Activated CD4-positive, alpha-beta T cell treated with anti-CD3 and anti-CD28 coated beads, Interleukin-2, amount 50 U/mL, for 4 hours (primary cell): ENCODE results near the gene CDK18.

Experiments
- DNase-seq, 2 experiments: peaks; one replicate each; pipeline ENCODE4 v3.0.0-alpha.2; 2020

CDK18 gene

DNA sequence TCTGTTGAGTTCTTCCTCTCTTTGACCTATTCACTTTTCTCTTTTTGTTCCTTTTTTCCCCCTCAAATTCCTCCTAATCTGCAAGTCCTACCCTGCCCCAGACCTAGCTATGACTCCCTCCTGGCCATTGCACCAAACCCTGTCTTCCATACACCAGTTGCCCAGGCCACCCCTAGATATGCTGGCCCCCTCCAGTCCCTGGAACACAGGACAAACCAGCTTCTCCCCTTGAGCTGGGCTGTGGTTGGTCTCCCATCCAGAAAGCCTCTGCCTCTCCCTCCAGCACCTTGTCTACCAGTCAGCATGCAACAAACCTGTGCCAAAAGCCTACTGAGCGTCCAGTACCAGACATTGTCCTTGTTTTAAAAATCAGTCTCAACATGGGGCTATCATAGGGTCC is 68.0 kb downstream of the CDK18 start:
- no peak for DNase-seq

DNA sequence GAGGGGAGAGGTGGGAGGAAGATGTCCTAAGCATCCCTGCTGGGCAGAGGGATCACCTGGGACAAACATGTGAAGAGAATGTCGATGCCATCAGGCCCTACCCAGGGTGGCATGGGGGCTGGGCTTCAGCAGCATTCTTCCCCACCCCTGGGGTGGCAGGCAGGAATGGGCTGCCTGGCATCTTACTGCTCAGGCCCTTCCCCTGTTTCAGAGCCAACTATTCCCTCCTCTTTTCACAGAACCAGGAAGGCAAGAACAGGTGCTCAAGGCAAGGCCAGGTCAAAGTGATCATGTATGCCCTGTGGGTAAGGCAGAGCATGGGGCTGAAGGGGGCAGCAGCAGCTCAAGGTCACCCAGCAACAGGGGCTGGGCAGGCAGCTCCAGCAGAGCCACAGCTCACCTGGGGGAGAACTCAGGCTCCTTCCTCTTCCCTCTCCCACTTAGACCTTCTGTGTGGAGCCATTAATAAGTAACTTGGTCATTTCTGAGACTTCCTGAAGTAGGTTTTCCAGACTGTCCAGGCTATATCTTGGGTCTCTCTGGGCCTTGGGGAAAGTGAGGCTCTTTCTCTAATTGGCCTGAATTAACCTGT is 70.9 kb downstream of the CDK18 start:
- no peak for DNase-seq

DNA sequence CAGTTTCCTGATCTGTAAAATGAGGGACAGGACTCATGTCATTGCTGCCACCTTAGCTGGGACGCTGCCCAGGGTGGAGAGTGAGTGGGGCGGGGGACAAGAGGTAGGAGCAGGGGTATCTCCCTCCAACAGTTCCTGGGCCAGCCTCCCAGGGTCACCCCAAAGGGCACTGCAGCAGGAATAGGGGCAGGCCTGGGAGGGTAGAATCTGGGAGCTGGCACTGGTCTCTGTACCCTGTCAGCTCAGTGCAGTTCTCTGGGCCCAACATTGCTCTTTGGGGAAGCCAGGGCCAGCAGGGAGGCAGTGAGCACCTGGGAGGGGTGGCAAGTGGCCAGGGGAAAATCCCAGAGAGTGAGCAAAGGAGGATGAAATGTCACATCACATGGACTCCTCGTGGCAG is 71.5 kb downstream of the CDK18 start:
- no peak for DNase-seq

DNA sequence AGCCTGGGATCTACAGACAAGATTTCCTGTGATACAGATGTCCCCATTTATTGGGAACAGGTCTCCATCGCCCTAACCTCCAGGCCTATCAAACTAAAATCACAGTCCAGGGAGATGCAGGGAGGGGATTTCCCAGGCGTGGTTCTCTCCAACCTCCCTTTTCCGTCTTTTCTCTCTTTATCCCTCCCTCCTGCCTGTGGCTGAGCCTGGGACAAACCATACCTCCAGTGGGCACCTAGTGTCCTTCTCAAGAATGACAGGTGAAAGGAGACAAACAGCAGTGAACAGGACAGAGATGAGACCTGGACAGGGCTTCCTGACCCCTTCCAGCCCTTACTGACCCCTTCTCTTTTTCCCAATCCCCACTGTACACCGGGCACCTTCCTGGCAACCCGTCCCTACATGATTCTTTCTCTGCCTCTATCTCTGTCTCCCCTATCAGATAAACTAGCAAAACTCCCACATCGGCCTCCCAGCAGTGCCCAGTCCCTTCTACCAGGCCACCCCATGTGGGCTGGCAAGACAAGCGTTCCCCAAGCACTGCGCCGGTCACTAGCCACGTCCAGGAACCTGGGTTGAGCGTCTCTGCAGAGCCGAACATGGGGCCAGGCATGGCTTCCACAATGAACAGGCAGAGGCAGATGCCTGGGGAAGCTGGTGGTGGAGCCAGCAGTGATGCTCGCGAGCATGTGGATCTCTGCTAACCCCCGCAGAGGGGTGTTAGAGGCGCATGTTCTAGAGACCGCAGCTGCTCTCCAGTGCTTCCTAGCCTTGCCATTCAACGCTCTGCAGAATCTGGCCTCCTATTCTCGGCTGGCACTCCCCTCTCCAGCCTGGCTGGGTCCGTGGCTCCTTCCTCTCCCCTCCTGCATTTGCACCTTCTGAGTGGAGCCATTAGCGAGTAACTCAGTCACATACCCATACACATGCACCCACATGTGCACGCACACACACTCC is 72.6 kb downstream of the CDK18 start:
- DNase-seq = no peak

DNA sequence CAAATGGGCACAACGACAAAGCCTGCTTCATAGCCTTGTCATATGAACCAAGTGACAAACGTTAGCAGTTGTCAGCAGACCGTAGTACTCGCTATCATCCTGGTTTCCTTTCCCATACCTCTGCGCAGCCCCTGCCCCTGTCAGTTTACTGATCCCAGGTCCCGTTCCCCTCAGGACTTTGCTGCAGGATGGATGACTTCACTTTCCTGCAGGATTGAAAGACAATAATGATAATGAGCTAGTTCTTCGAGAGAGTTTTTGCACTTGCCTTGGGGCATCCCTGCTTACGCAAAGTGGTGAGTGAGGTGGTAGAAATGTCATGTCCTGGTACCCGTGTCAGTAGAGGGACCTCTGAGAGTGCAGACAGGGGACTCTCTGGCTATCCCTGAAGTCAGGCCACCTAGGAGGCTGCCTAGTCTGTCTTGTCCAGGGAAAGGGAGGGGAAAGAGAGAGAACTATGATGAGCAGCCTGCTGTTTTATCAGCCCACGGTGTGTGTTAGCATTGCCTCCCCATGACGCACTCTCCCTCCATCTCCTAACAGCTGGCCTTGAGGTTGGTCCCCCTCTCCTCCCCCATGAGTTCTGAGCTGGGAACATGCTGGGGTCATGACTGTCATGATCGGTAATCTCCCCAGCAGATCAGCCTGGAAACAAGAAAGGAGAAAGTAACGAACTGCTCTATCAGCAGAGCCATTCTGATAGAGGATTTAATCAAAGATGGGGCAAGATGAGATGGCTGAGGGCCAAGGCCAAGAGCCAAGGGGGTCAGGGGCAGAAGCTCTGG is 73.6 kb downstream of the CDK18 start:
- DNase-seq = no peak

- DNase-seq = no peak
These were observed 74.5 kb downstream of the CDK18 start for GRCh38 chr1:205578780-205579571.

DNA sequence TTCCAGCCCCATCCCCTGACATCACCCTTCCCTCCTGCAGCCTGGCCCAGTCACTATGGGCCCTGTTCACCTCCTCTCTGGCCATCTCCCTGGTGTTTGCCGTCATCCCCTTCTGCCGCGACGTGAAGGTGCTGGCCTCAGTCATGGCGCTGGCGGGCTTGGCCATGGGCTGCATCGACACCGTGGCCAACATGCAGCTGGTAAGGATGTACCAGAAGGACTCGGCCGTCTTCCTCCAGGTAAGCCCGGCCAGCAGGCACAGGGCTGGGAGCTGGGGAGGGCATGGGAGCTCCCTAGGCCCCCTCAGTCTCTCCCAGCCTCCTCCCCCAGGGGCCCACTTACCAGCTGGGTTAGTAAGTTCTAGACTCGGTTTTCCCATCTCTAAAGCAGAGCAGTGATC is 75.2 kb downstream of the CDK18 start:
- no peak for DNase-seq

- no peak for DNase-seq
These were observed 75.9 kb downstream of the CDK18 start for GRCh38 chr1:205580140-205580922.

- DNase-seq = no peak
These were observed 76.4 kb downstream of the CDK18 start for GRCh38 chr1:205580923-205581180.

DNA sequence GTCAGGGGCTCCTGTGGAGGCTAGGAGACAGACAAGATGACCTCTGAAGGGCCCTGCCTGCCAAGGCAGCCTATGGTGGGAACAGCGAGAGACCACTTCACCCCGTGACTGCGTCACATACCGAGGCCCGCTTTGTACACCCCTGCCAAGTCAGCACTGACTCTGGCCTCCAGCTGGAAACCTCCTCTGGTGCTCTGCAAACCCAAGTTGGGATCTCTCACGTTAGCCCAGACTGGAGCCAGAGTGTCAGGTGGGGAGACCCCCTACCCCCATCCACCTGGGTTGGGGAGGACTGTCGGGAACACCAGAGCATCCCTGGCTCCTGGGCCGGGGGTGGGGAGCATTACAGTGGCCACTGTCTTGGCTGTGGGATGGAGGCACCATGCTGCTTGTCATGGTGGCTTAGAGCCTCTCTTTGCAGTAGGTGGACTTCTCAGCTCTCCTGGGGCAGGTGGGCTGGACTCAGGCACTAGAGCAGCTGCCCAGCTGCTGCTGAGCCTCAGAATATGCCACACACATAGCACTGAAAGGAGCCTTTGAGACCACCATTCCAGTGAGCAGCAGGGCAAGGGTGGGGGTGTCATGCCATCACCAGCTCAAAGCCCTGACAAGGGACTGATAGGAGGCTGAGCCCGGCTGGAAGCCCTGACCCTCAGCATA is 77.0 kb downstream of the CDK18 start:
- DNase-seq = no peak

DNA sequence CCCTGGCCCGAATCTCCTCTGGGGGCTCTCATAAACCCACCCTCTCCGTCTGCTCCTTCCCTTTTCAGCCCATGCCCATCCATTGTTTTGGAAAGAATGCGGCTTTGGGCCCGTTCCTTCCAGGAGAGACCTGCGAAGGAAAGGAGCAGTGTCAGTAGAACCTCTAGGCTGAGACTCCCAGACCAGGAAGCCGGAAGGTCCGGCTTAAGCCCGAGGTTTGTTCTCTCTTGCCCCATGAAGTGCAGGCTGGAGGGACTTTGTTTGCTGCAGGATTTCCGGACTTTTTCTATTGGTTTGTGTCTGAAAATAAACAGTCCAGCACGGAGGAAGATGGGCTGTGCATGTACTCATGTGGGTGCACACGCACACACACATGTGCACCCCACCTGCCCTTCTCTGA is 77.6 kb downstream of the CDK18 start:
- DNase-seq = no peak
